22Rv1 (cell line): ENCODE results near the gene ABCB8.

Experiments used
- ZFX ChIP-seq: fragments of 450-650 bp; IDR thresholded peaks from 2 replicates; pipeline ENCODE4 v1.6.1; 2017; ENCODE audit warnings: antibody characterized with exemption, borderline replicate concordance
- TF ChIP-seq, protein P1 (sequence below): fragments of 450-650 bp; IDR thresholded peaks from 2 replicates; pipeline ENCODE4 v1.5.1; 2017; ENCODE audit warnings: mild to moderate bottlenecking

DNA sequence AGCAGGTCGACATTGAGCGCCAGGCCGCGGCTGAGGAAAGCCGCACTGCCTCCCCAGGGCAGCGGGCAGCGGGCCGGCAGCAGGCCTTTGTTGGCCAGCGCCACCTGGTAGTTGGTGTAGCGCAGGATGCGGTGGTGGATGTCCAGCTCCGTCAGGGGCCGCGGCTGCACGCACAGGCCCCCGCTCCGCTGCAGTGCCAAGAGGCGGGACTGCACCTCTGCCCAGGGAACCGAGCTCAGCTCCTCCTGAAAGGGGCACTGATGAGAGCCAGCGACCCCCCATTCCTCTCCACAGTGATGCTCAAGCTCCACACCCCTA is 9.2 kb upstream of the ABCB8 start:
- TF ChIP-seq, protein P1, sequence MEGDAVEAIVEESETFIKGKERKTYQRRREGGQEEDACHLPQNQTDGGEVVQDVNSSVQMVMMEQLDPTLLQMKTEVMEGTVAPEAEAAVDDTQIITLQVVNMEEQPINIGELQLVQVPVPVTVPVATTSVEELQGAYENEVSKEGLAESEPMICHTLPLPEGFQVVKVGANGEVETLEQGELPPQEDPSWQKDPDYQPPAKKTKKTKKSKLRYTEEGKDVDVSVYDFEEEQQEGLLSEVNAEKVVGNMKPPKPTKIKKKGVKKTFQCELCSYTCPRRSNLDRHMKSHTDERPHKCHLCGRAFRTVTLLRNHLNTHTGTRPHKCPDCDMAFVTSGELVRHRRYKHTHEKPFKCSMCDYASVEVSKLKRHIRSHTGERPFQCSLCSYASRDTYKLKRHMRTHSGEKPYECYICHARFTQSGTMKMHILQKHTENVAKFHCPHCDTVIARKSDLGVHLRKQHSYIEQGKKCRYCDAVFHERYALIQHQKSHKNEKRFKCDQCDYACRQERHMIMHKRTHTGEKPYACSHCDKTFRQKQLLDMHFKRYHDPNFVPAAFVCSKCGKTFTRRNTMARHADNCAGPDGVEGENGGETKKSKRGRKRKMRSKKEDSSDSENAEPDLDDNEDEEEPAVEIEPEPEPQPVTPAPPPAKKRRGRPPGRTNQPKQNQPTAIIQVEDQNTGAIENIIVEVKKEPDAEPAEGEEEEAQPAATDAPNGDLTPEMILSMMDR = no peak
- no peak for TF ChIP-seq ZFX
